Measurements from ENCODE around the gene GALNT13. TPM values are rescaled to one million over a fixed set of nuclear protein-coding genes. Genes with fewer than 3 reads are reported as not detected.

Gene GALNT13
- total RNA-seq, 1 experiment from 2014 or later = not detected

- H3K27me3 Mint-ChIP-seq (ENCODE audit: insufficient read depth, unreplicated experiment) = no peaks in the 10 kb centered on the region
- DNase-seq = no peak
- Histone ChIP-seq H3K4me3 (ENCODE audit: low read depth, low read length) (no peak overlapping the region), H3K27me3 (replicated peaks; ENCODE audit: control insufficient read depth, insufficient read depth, low read length) (no peaks in the 10 kb centered on the region), H3K36me3 (ENCODE audit: control insufficient read depth, insufficient read depth, low read length) (no peaks in the 10 kb centered on the region), H3K9me3 (no peaks in the 10 kb centered on the region), H3K4me1 (no peaks in the 10 kb centered on the region)
- no peak for TF ChIP-seq CTCF (IDR thresholded peaks at IDR 0.05; ENCODE audit: insufficient read depth in 1 of 2, low read depth in 1 of 2, low read length in 1 of 2, severe bottlenecking in 1 of 2, unreplicated experiment in 1 of 2)
- H3K36me3 Mint-ChIP-seq (ENCODE audit: insufficient read depth, unreplicated experiment) = no peaks in the 10 kb centered on the region
- no peaks in the 10 kb centered on the region for H3K9me3 Mint-ChIP-seq (ENCODE audit: unreplicated experiment)
- BruUV-seq (replicated peaks) = no TSS peak
- intact Hi-C loops (cut with micrococcal nuclease; ENCODE audit: unreplicated experiment) = no loop called here
- ChIA-PET CTCF (no interaction called here), POLR2A (no interaction called here)
- no peak overlapping the region for H3K27ac Mint-ChIP-seq (ENCODE audit: unreplicated experiment)
- no peak overlapping the region for H3K4me3 Mint-ChIP-seq (ENCODE audit: unreplicated experiment)
- no peaks in the 10 kb centered on the region for H3K4me1 Mint-ChIP-seq (ENCODE audit: low read depth, unreplicated experiment)
Observed at GRCh38 chr2:153917570-153917969, 45.8 kb downstream of the GALNT13 start.

- Histone ChIP-seq H3K27me3 (replicated peaks; ENCODE audit: control insufficient read depth, insufficient read depth, low read length) (no peaks in the 10 kb centered on the region), H3K9me3 (no peaks in the 10 kb centered on the region), H3K36me3 (ENCODE audit: control insufficient read depth, insufficient read depth, low read length) (no peaks in the 10 kb centered on the region), H3K4me1 (no peaks in the 10 kb centered on the region), H3K4me3 (ENCODE audit: low read depth, low read length) (no peak overlapping the region)
- TF ChIP-seq CTCF (IDR thresholded peaks at IDR 0.05; ENCODE audit: insufficient read depth in 1 of 2, low read depth in 1 of 2, low read length in 1 of 2, severe bottlenecking in 1 of 2, unreplicated experiment in 1 of 2) = no peak
- Mint-ChIP-seq H3K36me3 (ENCODE audit: insufficient read depth, unreplicated experiment) (no peaks in the 10 kb centered on the region), H3K27ac (ENCODE audit: unreplicated experiment) (no peak overlapping the region), H3K9me3 (ENCODE audit: unreplicated experiment) (peaks cover 26% of the 10 kb centered on the region), H3K4me1 (ENCODE audit: low read depth, unreplicated experiment) (no peaks in the 10 kb centered on the region), H3K27me3 (ENCODE audit: insufficient read depth, unreplicated experiment) (no peaks in the 10 kb centered on the region), H3K4me3 (ENCODE audit: unreplicated experiment) (no peak overlapping the region)
- ChIA-PET CTCF (no interaction called here), POLR2A (no interaction called here)
- DNase-seq = no peak
- intact Hi-C loops (cut with micrococcal nuclease; ENCODE audit: unreplicated experiment) = no loop called here
- no TSS peak for BruUV-seq (replicated peaks)
Observed at GRCh38 chr2:153935511-153935910, 63.8 kb downstream of the GALNT13 start.

GRCh38 chr2:153939124-153939796 lies 67.5 kb downstream of the GALNT13 start:
- Mint-ChIP-seq H3K27me3 (ENCODE audit: insufficient read depth, unreplicated experiment) (no peaks in the 10 kb centered on the region), H3K4me1 (ENCODE audit: low read depth, unreplicated experiment) (no peaks in the 10 kb centered on the region), H3K27ac (ENCODE audit: unreplicated experiment) (no peak overlapping the region), H3K36me3 (ENCODE audit: insufficient read depth, unreplicated experiment) (no peaks in the 10 kb centered on the region), H3K4me3 (ENCODE audit: unreplicated experiment) (no peak overlapping the region), H3K9me3 (ENCODE audit: unreplicated experiment) (peaks cover 18% of the 10 kb centered on the region)
- no peaks in the 10 kb centered on the region for H3K4me1 ChIP-seq
- BruUV-seq (replicated peaks) = no TSS peak
- no peak for TF ChIP-seq CTCF (IDR thresholded peaks at IDR 0.05; ENCODE audit: insufficient read depth in 1 of 2, low read depth in 1 of 2, low read length in 1 of 2, severe bottlenecking in 1 of 2, unreplicated experiment in 1 of 2)
- no peaks in the 10 kb centered on the region for H3K9me3 ChIP-seq
- no peak overlapping the region for H3K4me3 ChIP-seq (ENCODE audit: low read depth, low read length)
- intact Hi-C loops (cut with micrococcal nuclease; ENCODE audit: unreplicated experiment) = no loop called here
- ChIA-PET CTCF (no interaction called here), POLR2A (no interaction called here)
- H3K36me3 ChIP-seq (ENCODE audit: control insufficient read depth, insufficient read depth, low read length) = no peaks in the 10 kb centered on the region
- no peak for DNase-seq
- no peaks in the 10 kb centered on the region for H3K27me3 ChIP-seq (replicated peaks; ENCODE audit: control insufficient read depth, insufficient read depth, low read length)

Data from Caco-2 (cell line).